Colon (tissue), 2 donors: ENCODE results near the gene SLCO2B1.

Experiments
- FAIRE-seq: peaks from 2 replicates; lab custom pipeline; 2012; peaks lifted over from hg19 to GRCh38; lab: Jason Lieb, UNC
- donor health status: control.
- donor health status: control.

The SLCO2B1 gene

DNA sequence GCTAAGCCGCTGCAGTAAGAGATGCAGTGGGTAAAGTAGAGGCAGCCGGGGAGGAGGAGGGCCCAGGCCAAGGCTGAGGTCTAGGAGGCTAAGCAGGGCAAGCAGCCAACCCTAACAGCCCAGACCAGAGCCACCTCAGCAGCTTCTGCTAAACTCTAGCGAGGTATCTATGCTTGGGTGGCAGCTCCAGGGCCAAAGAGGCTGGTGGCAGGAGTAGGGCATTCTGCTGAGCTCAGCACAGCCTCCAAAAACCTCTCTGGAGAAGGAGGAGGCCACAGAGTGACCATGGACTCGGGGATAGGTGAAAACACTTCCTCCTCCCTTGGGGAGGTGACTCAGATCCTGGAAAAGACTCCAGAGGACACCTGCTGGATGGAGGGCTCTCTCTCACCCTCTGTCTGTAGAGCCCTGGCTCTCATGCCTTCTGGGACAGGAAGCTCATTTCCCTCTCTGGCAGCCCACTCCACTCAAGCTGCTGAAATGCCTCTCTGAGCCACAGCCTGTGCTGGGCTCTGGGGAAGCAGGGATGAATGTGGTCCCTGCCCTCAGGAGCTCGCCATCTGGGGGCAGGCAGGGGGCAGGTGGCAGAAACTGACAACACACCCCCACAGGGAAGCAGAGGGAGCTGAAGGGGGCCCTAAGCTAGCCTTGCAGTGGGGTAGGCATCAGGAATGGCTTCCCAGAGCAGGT, 73.2 kb downstream of the SLCO2B1 start:
- no peak for FAIRE-seq

DNA sequence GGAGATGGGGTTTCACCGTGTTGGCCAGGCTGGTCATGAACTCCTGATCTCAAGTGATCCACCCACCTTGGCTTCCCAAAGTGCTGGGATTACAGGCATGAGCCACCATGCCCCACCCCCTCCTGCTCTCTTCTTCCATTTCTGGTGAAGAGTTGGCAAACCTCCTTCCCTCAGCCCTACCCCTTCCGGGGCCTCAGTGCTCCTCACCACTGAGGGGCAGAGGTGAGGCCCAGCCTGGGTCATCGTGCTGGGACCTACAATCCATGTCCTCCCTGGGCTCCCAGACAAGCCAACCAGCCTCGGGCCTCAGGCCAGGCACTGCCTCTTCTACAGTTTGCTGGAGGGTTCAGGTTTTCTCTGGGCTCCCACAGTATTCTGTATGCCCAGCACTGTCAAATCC, 74.9 kb downstream of the SLCO2B1 start:
- no peak for FAIRE-seq

DNA sequence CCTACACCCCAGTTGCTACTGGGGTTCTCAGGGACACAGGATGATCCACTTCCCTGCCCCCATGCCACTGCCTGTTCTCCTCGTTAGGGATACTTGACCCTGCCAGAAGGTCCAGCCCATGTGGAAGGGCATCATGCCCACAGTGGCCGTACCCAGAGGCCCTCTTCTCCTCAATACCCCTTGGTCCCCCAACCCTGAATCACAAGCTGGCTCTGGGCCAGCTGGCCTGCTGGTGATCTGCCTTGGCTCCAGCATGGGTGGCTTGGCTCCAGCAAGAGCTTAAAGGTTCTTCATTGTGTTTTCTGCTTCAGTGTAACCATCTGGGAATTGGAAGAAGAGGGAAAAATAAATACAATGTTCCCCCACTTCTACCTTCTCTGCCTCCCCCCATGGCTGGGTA, 78.6 kb downstream of the SLCO2B1 start:
- no peak for FAIRE-seq

GRCh38 chr11:75230621-75231020, 79.7 kb downstream of the SLCO2B1 start:
- no peak for FAIRE-seq

DNA sequence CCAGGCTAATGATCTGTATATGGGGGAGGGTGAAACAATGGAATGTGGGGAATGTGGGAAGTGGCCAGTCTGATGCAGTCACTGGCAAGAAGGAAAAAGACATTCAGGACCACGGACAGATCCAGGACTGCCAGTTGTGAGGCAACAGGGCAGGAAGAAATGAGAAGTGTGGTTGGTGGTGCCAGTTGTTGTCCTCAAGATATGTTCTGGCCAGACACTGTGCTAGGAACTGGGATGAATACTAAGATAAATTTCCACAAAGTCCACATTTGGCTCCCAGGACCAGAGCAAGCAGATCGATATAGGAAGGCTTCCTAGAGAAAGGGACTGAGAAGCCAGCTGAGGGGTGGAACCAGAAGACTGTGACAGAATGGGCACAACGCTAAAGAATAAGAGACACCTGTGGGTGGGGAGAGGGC, 82.9 kb downstream of the SLCO2B1 start:
- FAIRE-seq = no peak

GRCh38 chr11:75236062-75236461, 85.2 kb downstream of the SLCO2B1 start:
- FAIRE-seq = no peak

GRCh38 chr11:75237050-75237449, 86.1 kb downstream of the SLCO2B1 start:
- no peak for FAIRE-seq

GRCh38 chr11:75238595-75239440, 87.9 kb downstream of the SLCO2B1 start:
- no peak for FAIRE-seq

DNA sequence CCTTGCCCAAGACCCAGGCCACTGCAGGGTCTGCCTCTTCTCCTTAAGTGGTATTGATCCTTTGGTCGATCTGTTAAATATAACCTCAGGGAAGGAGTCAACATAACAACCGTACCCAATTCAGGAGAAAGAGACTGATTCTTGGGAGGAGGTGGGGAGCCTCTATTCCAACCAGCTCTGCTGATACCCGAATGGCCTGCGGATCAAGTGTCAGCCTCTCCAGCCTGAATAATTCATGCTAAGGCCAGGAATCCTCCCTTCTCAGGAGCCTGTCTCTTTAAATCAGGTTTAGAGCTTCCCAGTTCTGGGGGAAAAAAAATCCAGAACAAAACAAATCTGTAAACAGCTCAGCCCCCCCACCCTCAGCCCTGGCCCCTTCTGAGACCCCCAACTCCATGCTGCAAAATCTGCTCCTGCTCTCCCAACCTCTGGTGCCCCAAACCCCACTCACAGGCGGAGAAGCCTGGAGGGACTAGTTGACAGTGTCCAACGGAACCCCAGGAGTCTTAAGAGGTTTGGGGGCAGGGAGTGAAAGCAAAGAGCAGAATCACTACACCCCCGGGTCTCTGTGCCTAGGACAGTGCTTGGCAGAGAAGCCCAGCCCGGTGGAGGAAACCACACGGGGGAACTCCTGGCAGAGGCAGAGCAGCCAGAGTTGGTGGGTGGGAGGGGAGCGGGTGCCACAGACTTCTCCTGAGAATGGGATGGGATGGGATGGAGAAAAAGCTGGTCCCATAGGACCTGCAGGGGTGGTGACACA, 88.8 kb downstream of the SLCO2B1 start:
- no peak for FAIRE-seq

GRCh38 chr11:75240311-75241035, 89.6 kb downstream of the SLCO2B1 start, which contains the start of gene TPBGL:
Gene TPBGL, plus strand, starts transcription at chr11:75240774. Its CDS starts 276 bp downstream, at chr11:75241050.
- FAIRE-seq = no peak

DNA sequence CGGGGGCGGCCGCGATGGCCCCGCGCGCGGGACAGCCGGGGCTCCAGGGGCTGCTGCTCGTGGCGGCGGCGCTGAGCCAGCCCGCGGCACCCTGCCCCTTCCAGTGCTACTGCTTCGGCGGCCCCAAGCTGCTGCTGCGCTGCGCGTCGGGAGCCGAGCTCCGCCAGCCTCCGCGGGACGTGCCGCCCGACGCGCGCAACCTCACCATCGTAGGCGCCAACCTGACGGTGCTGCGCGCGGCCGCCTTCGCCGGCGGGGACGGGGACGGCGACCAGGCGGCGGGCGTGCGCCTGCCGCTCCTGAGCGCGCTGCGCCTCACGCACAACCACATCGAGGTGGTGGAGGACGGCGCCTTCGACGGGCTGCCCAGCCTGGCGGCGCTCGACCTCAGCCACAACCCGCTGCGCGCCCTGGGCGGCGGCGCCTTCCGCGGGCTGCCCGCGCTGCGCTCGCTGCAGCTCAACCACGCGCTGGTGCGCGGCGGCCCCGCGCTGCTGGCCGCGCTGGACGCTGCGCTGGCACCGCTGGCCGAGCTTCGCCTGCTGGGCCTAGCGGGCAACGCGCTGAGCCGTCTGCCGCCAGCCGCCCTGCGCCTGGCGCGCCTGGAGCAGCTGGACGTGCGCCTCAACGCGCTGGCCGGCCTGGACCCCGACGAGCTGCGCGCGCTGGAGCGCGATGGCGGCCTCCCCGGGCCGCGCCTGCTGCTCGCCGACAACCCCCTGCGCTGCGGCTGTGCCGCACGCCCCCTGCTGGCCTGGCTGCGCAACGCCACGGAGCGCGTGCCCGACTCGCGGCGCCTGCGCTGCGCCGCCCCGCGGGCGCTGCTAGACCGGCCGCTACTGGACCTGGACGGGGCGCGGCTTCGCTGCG, 90.4 kb downstream of the SLCO2B1 start:
- no peak for FAIRE-seq

GRCh38 chr11:75241906-75242644, 91.2 kb downstream of the SLCO2B1 start:
- no peak for FAIRE-seq

GRCh38 chr11:75242722-75243600, 92.1 kb downstream of the SLCO2B1 start:
- no peak for FAIRE-seq

- no peak for FAIRE-seq
These were observed 93.3 kb downstream of the SLCO2B1 start for GRCh38 chr11:75244052-75244814.

GRCh38 chr11:75245356-75246005, 94.6 kb downstream of the SLCO2B1 start:
- FAIRE-seq = no peak

DNA sequence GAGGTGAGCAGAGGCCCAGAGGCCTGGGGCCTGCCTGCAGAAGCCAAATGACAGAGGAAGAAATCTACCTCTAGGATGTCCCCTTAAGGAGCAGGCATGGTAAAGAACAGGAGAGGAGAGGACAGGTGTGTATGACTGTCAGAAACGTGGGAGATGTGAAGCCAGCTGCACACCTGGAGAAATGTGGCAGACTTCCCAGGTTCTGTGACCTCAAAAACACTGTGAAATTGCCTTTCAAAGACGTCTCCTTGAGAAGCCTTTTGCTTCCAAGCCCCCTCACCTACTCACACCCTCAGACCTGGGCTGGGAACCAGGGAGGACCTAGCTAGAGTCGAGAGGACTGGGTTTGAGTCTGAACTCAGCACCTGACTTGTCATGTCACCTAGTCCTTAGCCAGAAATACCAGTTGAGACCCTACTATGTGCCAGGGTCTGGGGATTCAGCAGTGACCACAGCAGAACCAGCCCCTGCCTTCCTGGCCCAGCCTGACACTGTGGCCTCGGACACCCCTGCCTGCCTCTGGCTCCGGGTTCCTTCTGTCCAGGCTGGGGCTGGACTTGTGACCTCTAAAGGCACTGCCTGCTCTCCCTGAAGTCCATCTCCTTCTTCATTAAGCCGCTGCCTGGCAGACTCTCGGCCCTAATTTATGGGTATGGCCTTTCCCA, 95.2 kb downstream of the SLCO2B1 start:
- FAIRE-seq = no peak

DNA sequence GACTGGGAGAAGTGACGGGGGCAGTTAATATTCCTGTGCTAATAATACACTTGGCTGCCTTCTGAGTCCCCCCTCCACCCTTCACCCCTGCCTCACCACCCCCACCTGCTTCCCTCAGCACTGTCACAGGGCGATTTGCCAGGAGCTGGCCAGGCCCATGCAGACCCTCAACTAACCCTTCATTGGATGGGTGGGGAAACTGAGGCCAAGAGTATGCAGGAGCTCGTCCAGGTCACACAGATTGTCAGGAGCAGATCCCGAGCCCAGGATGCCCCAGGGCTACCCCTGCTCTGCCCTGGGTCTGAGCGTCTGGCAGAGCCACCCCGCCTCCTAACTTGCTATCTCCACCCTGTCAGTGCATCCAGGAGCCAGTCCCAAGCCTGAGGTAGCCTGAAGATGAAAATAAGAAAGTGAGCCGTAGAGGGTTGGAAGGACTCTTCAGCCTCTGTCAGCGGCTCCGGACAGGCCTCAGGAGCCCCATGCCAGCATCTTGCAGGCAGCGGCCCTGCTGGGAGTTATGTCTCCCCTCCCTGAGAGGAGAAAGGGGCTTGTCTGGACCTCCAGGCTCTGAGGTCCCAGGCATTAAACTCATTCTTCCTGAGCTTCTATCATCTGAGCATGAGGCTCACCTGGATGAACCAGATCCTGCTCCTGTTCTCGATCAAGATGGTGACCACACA, 95.9 kb downstream of the SLCO2B1 start:
- no peak for FAIRE-seq
